Occipital lobe (tissue), 1 donor: ENCODE data around the gene MBOAT7. TPM values are rescaled to one million over a fixed set of nuclear protein-coding genes. Genes with fewer than 3 reads are reported as not detected.

ENCODE experiments used
- total RNA-seq: library from RNA; depleted of rRNA; stranded (reverse); fragments of >200 nt; gene quantifications from one replicate; pipeline ENCODE4 v1.2.3, GENCODE V29; 2014

Gene MBOAT7
- total RNA-seq, 1 donor from 2014 or later, result 19.2 TPM

Other genes starting within 250 kb of the MBOAT7 start
- 4.7 TPM for gene CACNG8, start 226.6 kb downstream of the MBOAT7 start, total RNA-seq
- gene CACNG6, start 197.9 kb downstream of the MBOAT7 start, total RNA-seq, result 0.47 TPM
- gene VSTM1, start 125.7 kb downstream of the MBOAT7 start, total RNA-seq, result not detected
- gene TARM1, start 108.2 kb downstream of the MBOAT7 start, total RNA-seq, result not detected
- 0.47 TPM for gene OSCAR, start 88.8 kb downstream of the MBOAT7 start, total RNA-seq
- gene NDUFA3, start 86.7 kb downstream of the MBOAT7 start, total RNA-seq, result 10.8 TPM
- 5.8 TPM for gene TFPT, start 73.9 kb downstream of the MBOAT7 start, total RNA-seq
- gene PRPF31, start 73.8 kb downstream of the MBOAT7 start, total RNA-seq, result 24.0 TPM
- gene CNOT3, start 51.8 kb downstream of the MBOAT7 start, total RNA-seq, result 4.4 TPM
- 4.2 TPM for gene LENG1, start 29.9 kb downstream of the MBOAT7 start, total RNA-seq
- not detected for gene TMC4, start 16.4 kb downstream of the MBOAT7 start, total RNA-seq
- gene TSEN34, start 1.7 kb upstream of the MBOAT7 start, total RNA-seq, result 34.2 TPM
- 1,641 TPM for gene RPS9, start 11.3 kb upstream of the MBOAT7 start, total RNA-seq
- gene LILRB3, start 33.4 kb upstream of the MBOAT7 start, total RNA-seq, result not detected
- gene LILRA6, start 53.2 kb upstream of the MBOAT7 start, total RNA-seq, result not detected
- 0.16 TPM for gene LILRB5, start 67.7 kb upstream of the MBOAT7 start, total RNA-seq
- not detected for gene LILRB2, start 91.5 kb upstream of the MBOAT7 start, total RNA-seq
- 0.78 TPM for gene LILRA5, start 123.6 kb upstream of the MBOAT7 start, total RNA-seq
- 0.16 TPM for gene LILRA4, start 149.6 kb upstream of the MBOAT7 start, total RNA-seq
- 1.1 TPM for gene LAIR1, start 175.4 kb upstream of the MBOAT7 start, total RNA-seq
- gene TTYH1, start 225.9 kb upstream of the MBOAT7 start, total RNA-seq, result 74.7 TPM